NCI-H1048 (cell line): Measurements from ENCODE around the gene RUNX3.
"Not testable (repeated sequence)": the region's sequence is repeated elsewhere in the genome, so short reads cannot be mapped to it uniquely, and the experiment has no call there.

ENCODE experiments used
- DNase-seq: peaks from one replicate; lab custom pipeline; 2025; lab: John Stamatoyannopoulos, UW

Gene RUNX3

DNA sequence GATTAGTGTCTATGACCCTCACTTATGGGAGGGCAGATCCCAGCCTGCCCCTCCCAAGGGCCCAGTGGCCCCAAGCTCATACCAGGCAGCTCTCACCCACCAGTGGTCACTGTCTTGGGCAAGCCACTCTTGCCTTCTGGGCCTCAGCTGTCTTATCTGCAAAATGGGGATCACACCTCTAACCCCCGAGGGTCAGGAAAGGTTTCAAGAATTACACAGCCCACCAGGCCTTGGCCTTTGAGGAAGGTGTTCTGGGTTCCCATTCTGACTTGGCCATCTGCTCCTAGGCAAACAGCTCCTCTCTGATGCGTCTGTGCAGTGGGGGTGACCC lies 16.8 kb downstream of the RUNX3 start:
- no peak for DNase-seq

DNA sequence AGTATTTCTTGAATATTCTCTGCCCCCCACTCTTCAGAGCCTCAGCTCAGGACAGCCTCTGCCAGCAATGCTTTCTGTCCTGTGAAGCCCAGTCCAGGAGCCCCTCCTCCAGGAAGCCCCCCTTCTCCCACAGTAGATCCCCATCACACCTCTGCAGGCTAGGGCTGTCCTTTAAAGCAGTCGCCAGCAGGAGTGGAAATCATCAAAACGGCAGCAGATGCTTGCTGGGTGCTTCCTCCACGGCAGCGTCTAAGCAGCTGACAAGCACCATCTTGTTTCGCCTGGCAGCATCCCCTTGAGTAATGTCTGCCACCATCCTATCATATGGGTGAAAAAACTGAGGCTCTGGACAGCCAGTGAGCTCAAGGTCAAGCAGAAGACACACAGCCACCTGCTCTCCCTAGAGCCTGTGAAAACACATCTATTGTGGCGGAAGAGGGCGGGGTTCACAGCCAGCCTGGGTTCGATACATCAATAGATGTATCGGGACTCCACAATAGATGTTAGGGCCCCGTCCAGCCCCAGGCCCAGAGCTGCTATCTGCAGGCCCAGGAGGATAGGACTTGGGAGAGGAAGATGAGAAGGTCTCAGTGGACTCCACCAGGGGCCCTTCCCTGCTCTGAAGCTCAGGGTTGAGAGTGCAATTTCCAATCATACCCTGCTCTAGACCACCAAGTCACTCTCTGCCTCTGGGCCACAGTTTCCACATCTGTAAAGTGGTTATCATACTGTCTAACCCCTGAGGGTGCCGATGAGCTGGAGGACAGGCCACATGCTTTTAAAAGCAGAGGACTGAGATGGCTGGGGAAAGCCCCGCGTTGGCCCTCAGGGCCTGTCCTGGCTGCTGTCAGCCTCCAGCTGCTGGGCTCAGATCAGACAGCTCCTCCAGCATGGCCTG lies 17.5 kb downstream of the RUNX3 start:
- no peak for DNase-seq

DNA sequence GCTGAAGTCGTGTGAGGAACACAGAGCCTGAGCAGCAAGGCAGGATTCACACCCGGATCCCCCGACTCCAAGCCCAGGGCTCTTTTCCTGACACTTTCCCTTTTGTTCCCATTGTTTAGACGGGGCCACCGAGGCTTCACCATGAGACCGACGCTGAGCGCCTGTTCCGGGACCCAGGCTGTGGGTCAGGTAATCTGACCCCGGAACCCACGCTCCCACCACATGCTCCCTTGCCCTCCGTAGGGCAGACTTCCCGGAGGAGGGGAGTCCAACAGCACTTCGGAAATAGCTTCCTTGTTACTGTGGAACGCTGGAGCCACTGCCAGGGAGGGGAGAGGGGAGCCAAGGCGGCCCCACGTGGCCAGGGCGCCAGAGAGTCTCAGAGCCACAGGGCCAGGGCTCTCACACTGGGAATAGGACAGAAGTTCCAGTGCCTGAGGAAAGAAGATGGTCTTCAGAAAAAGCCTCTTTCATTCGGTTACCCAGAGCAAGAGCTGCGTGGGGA lies 18.4 kb downstream of the RUNX3 start:
- DNase-seq: no peak

DNA sequence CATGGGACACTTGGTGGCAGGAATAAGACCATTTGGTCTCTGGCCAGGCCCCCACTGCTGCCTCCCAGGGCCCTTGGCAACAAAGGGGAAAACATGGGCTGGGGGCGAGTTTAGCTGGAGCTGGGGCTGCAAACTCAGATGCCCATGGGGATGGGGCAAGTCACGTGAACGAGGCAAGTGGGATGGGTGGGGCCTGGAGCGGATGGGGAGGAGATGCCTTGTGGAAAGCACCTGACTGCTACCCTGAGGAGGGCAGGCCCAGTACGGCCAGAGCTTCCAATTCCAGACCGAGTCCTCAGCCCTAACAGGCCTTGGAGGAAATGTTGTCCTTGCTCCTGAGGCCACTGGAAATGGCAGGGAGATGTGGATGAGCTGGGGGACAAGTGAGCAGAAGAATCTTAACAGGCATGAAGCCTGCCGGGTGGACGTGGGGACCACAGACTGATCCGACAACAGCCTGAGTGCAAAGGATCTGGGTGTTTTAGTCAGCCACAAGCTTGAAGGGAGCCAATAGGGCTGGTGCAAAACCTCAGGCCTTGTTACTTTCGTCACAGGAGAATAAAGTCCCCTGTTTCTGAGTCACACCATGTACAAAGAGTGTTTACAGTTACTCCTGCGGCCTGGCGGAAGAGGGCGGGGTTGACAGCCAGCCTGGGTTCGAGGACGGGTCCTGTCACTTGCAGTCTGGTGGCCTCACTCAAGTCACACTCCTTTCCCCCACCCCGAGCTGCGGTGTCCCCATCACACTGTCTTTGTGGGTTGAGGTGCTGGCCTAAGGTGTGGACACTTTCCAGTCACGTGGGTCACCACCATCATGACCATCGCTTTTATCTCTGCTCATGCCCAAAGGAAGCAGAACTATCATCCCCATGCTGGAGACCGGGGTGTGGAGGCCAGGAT lies 19.1 kb downstream of the RUNX3 start:
- DNase-seq: no peak

DNA sequence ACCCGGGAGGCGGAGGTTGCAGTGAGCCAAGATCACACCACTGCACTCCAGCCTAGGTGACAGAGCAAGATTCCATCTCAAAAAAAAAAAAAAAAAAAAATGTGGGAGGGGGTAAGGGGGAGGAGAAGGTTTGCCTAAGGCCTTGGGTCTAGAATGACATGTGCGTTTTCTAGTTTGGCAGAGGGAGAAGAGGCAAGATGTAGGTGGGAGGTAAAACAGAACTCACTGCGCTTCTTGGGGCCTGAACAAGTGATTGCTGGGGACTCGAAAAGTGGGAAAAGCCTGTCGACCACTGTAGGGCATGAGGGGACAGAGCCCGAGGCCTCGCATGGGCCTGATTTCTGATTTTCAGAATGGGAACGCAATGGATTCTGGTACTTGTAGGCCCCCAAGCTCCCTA lies 19.9 kb downstream of the RUNX3 start:
- no peak for DNase-seq

DNA sequence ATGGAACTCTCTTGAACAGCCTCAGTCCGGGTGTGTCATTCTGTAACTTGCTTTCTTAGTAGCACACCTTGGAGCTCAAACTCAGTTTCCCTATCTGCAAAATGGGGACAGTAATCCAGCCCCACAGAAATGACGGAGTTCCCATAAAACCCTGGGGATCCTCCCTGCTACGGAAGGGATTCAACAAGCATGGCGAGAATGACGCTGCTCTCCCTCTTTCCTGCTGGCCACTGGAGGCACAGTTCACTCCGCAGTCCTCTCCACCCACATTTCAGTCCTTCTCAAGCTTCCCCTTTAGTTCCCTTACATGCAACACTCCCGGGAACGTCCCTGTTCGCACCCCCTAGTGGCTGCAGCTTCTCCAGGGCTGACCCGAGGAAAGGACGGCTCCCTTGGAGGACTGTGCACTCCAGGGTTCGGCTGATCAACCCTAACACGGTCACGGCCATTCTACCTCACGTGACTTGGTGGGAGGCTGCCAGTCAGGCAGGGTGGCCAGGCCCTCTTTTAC lies 20.6 kb downstream of the RUNX3 start:
- DNase-seq: no peak

DNA sequence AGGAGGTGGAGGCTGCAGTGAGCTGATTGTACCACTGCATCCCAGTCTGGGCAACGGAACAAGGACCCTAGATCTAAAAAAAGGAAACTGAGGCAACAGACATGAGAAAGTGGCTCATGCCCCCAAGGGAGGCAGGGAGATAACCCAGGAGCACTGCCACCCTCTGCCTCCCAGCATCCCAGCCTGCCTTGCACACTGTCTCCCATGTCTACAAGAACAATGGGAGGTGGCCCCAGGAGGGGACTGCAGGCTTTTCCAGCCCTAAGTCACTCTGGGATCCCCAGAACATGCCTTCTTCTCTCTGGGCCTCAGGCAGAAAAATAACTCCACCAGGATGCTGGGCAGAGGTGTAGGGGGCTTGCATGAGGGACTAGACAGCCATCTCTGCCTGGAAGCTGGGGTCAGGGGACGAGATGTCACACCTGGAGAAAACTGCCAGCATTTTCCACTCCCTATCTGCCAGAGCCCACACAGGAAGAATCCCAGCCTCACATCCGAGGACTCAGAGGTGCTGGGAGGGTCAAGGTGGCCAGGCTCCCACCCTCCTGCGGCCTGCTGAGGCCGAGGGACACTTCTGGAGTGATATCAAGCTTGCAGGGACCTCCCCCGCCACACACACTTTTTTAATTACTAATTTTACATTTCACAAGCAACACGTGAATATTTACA lies 21.4 kb downstream of the RUNX3 start:
- DNase-seq: no peak

DNA sequence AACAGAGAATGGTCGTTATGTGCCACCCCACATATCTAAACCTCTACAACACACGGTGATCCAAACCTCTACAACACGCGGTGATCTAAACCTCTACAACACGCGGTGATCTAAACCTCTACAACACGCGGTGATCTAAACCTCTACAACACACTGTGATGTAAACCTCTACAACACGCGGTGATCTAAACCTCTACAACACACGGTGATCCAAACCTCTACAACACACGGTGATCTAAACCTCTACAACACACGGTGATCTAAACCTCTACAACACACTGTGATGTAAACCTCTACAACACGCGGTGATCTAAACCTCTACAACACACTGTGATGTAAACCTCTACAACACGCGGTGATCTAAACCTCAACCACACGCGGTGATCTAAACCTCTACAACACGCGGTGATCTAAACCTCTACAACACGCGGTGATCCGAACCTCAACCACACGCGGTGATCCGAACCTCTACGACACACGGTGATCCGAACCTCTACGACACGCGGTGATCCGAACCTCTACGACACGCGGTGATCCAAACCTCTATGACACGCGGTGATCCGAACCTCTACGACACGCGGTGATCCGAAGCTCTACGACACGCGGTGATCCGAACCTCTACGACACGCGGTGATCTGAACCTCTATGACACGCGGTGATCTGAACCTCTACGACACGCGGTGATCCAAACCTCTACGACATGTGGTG lies 22.3 kb downstream of the RUNX3 start:
- DNase-seq: not testable (repeated sequence)

DNA sequence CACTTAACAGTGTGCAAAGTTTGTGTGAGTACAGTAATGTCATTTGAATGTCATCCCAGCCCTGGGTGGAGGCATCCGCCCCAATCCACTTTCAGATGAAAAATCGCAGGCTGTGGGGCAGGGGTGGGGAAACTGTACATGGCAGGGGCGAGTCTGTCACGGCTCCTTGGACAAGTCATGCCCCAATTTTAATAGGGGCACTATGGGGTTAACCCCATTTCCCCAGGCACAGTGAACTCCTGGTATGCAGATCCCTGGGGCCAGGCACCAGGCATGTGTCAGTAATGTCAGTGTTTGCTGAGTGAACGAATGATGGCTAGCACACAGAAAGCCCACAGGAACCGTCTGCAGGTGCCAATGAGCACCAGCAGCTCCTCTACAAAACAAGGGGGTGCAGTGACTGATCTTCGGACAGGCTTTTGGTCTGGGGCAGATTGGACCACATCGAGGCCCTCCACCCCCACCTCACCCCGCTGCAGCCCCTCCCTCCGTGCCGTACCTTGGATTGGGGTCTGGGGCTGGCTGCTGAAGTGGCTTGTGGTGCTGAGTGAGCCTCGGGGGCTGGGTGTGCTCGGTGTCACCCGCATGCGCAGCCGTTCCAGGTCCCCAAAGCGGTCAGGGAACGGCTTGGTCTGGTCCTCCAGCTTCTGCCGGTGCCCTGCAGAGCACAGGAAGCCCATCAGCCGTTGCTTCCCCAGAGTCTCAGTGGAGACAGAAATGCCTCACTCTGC lies 23.2 kb downstream of the RUNX3 start:
- no peak for DNase-seq

DNA sequence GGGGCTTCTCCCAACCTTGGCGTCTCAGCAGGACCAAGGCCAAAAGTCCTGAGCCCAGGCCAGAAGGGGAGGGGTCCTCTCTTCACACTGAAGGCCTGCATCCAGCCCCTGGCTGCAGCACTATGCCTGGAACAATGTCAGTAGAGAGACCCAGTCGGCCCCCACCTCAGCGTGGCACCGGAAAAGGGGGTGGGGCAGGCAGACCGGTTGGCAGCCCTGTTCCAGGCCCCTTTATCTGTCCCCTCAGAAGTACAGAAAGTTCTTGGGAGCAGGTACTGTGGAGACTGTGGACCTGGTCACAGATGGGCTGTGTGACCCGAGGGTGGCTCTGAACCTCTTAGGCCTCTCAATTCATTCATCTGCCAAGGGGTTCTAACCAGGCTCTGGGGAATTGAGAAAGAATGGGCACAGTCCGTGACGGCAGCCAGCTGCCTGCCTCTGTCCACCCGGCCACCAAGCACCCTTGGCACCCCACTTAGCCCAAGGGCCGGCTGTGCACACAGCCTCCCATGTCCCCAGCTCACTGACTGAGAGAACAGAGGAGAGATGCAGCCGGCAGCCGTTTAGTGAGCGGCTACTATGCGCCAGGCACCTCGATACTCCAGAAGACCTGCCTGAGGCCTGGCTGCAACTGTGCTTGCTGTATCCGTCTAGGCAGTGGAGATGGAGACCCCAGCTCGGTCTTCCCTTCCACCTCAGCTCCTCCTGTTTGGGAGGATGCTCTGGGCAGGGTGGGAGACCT lies 23.9 kb downstream of the RUNX3 start:
- DNase-seq: no peak

DNA sequence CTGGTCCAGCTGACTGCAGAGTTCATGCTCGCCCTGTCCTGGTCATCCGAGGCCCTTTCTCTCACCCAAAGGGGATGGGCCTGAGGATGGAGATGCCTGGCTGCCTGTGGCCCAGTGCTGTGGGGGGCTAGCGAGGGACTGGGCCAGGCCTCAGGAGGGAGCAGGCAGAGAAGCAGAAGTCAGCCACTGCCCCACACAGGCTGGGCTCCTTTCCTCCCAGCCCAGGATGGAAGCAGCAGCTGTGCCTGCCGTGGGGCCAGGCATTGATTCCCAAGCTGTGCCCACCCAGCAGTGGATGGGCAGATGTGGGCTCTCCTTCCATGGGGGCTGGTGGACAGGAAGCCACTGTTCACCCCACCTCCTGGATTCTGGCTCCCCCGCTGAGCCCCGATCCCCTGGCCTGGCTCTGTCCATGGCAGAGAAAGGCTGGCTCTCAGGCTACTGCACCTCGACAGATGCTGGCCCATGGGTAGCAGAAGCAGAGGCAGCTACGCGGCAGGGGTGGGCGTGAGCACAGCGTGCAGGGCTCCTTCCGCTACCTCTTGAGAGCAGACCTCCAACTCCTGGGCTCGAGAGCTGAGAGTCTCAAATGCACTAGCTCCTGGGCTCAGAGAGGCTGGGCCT lies 24.6 kb downstream of the RUNX3 start:
- no peak for DNase-seq

DNA sequence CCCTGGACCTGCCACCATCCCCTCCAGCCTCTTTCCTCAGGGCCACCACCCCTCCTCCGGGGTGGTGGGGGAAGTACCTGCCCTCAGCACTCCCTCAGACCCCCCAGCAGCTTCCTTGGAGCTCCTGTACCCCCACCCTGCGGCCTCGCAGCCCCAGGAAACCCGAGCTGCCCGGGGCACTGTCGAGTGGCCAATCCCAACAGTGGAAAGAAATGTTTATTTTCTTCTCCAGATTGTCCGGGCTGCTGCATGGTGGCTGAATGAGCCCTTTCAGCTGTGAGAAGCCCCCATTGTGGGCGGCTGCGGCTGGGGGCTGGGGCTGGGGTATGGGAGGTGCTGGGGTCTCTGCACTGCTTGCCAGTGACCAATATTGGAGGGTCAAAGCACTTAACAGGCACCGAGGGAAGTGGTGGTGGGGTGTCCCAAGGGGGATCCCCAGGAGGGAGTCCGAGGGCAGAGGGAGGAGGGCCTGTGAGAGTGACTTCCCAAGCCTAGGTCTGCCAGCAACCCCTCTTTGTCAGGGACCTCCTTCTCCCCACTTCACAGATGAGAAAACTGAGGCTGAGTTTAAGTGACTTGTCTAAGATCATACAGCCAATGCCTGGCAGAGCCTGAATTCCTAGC lies 25.2 kb downstream of the RUNX3 start:
- no peak for DNase-seq

DNA sequence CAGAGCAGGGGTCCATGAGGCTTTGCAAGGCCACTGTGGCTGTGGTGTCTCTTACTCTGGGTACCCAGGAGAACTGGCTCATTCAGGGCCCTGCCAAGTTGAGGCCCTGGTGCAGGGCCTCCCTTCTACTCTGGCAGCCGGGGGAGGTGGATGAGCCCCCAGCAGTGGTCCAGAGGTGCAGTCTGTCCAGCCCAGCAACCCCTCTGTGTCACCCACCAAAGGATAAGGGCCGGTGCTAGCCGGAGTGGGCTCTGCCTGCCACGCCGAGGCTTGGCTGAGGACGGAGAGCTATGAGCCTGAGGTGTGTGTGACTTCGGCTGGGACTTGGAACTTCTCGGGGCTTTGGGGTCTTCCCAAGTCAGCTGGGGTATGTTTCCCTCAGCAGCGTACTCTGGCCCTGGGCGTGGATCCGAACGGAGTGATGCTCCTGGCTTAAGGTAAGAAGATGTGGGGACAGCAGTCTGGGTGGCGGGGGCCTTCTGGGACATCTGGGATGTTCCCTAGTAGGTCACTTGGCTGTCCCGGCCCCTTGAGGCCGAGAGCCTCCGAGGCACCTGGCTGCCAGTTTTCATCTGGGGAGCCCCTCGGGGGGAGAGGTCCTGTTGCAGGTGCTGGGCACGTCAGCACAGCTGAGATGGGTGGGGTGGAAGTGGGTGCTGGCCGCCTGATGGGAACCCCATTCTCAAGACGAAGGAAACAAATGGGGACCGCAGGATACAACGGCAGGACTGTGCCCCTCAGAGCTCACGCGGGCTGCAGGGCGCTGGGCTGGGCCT lies 25.9 kb downstream of the RUNX3 start:
- DNase-seq: no peak

DNA sequence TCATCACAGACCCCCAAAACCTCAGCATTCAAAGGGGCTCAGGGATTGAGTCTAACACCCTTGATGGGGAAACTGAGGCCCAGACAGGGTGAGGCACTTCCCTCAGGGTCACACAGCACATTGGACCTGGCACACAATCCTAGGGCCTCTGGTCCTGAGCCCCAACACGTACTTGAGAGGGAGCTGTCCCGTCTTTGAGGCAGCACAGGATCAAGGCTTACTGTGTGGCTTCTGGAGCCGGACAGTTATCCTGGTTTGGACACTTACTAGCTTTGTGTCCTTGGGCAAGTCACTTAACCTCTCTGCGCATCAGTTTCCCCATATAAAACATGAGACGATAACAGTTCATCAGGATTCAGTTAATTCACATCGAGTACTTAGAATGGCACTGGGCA lies 26.5 kb downstream of the RUNX3 start:
- no peak for DNase-seq

DNA sequence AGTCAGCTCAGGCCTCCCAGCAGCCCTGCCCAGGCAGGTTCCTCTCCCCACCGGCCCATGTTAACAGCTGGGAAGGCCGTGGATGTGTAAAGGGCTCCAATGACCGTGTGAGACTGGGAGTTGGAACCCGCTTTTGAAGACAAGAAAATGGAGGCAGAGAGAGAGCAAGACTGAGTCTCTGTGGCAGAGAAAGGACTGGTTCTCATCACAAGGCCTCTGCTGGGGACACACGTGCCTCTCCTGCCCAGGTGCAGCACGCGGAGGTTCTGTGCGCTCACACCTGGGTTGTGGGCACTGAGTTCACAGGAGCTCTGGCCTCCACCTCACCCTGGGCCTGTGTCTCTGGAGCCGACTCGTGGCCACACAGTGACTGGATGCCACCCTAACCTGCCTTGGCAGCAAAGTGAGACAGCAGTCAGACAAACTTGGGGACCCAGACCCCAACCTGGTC lies 27.0 kb downstream of the RUNX3 start:
- no peak for DNase-seq

DNA sequence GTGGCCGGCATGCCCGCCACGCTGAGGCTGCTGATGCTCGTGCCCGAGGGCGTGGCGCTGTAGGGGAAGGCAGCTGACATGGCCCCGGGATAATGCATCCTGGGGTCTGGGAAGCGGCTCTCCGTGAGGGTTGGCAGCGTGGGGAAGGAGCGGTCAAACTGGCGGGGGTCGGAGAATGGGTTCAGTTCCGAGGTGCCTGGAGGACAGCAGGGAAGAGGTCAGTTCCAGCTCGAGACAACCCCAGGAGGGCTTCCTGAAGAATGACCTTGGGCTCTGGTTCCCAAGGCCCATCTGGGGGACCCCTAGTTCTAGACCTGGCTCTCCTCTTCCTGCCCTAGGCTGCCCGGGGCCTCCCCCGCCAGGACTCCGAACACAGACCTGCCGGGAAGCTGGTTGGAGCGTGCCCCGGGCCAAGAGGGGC lies 27.6 kb downstream of the RUNX3 start:
- no peak for DNase-seq

DNA sequence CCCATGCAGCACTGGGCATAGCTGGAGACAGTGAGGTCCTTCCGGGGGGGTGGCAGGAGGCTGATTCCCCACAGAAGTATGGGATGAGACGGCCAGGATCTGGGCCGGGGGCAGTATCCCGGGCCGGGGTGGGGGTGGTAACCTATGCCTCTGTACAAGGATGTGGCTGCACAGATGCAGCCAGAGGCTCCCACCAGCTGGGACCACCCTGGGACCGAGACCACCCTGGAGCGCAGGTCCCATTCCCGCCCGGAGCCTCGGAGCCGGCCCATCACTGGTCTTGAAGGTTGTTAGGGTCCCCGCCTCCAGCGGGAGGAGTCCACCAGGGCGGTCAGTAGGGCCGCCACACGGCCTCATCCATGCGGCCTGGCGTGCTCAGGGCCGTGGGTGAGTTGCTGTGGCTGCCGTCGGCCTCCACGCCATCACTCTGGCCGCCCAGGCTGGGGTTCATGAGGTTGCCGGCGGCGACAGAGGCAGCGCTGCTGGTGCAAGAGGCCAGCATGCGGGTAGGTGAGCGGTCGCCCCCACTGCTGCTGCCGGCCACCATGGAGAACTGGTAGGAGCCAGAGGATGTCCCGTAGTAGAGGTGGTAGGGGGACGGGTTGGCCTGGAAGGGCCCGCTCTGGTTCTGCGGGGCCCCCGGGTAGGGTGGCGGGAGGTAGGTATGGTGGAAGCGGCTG lies 28.1 kb downstream of the RUNX3 start:
- DNase-seq: no peak
